Thyroid gland (tissue), 4 donors: Measurements from ENCODE around the gene SPOCK1. TPM values are rescaled to one million over a fixed set of nuclear protein-coding genes. Genes with fewer than 3 reads are reported as not detected.

Experiments
- DNase-seq, 2 donors: peaks; one replicate each; pipeline ENCODE4 v3.0.0-alpha.2; 2019
- H3K27ac ChIP-seq, 3 donors: fragments of 200-600 bp; sonication (generic); 1 replicate in 2 of 3; 2 replicates in 1 of 3; pipeline ENCODE4 v1.5.1; 2016 to 2019; ENCODE audit warnings: mild to moderate bottlenecking in 1 of 3, moderate library complexity in 1 of 3
- H3K27me3 ChIP-seq: fragments of 200-600 bp; sonication (generic); one replicate; pipeline ENCODE4 v1.5.1; 2019
- H3K36me3 ChIP-seq, 2 donors: fragments of 200-600 bp; sonication (generic); one replicate each; pipeline ENCODE4 v1.5.1; 2016 to 2019
- H3K4me1 ChIP-seq, 2 donors: fragments of 200-600 bp; sonication (generic); one replicate each; pipeline ENCODE4 v1.5.1; 2017 to 2019
- H3K4me3 ChIP-seq, 3 donors: fragments of 200-600 bp; sonication (generic); replicated peaks in 1 of 3; 1 replicate in 2 of 3; 2 replicates in 1 of 3; pipeline ENCODE4 v1.5.1; 2016; ENCODE audit warnings: mild to moderate bottlenecking in 1 of 3
- H3K9me3 ChIP-seq: fragments of 200-600 bp; sonication (generic); one replicate; pipeline ENCODE4 v1.5.1; 2017
- POLR2A ChIP-seq, 2 donors: fragments of 450-650 bp; IDR thresholded peaks; one replicate each; pipeline ENCODE4 v1.6.1; 2017; ENCODE audit warnings: antibody characterized with exemption in 2 of 2, mild to moderate bottlenecking in 2 of 2, moderate library complexity in 1 of 2
- whole genome bisulfite sequencing, 2 donors: methylation state at CpG; one replicate each; pipeline ENCODE4 v1.1.5; 2017; 5-methylcytosine and 5-hydroxymethylcytosine counted together
- intact Hi-C: fragments of 100-400 bp; cut with DNase I; formaldehyde crosslinking; loops from one replicate; pipeline ENCODE4 v1.15.1; 2023
- total RNA-seq, 4 donors: library from RNA; depleted of rRNA; stranded (reverse); fragments of >200 nt; gene quantifications; one replicate each; pipeline ENCODE4 v1.2.3, GENCODE V29; 2016
- TF ChIP-seq, protein P1 (sequence below), 6 experiments: fragments of 200-600 bp in 3 of 6; fragments of 450-650 bp in 3 of 6; sonication (generic) in 3 of 6; IDR thresholded peaks; one replicate each; pipeline ENCODE4 v1.5.1; 2016 to 2019; ENCODE audit warnings: antibody characterized with exemption in 6 of 6, mild to moderate bottlenecking in 2 of 6, inconsistent platforms in 1 of 6, moderate library complexity in 1 of 6

Gene SPOCK1
- total RNA-seq, 4 donors from 2014 or later = 15.8 to 34.1 (median 27.5) TPM

- intact Hi-C loops = no loop called here
- no peaks in the 10 kb centered on the region for H3K36me3 ChIP-seq
- TF ChIP-seq, protein P1, sequence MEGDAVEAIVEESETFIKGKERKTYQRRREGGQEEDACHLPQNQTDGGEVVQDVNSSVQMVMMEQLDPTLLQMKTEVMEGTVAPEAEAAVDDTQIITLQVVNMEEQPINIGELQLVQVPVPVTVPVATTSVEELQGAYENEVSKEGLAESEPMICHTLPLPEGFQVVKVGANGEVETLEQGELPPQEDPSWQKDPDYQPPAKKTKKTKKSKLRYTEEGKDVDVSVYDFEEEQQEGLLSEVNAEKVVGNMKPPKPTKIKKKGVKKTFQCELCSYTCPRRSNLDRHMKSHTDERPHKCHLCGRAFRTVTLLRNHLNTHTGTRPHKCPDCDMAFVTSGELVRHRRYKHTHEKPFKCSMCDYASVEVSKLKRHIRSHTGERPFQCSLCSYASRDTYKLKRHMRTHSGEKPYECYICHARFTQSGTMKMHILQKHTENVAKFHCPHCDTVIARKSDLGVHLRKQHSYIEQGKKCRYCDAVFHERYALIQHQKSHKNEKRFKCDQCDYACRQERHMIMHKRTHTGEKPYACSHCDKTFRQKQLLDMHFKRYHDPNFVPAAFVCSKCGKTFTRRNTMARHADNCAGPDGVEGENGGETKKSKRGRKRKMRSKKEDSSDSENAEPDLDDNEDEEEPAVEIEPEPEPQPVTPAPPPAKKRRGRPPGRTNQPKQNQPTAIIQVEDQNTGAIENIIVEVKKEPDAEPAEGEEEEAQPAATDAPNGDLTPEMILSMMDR (IDR thresholded peaks at IDR 0.05) = no peak
- no peak for TF ChIP-seq POLR2A (IDR thresholded peaks at IDR 0.05)
- no peak overlapping the region for H3K27ac ChIP-seq
- H3K4me3 ChIP-seq = no peak overlapping the region
- no peaks in the 10 kb centered on the region for H3K9me3 ChIP-seq
- 30 to 52% methylated on average over 3 of the region's 3 CpGs for WGBS, 2 donors
- no peaks in the 10 kb centered on the region for H3K27me3 ChIP-seq
- DNase-seq = no peak
- no peaks in the 10 kb centered on the region for H3K4me1 ChIP-seq
Observed at GRCh38 chr5:137122075-137122474, 377.1 kb downstream of the SPOCK1 start.

- H3K36me3 ChIP-seq = no peaks in the 10 kb centered on the region
- no peak for DNase-seq
- WGBS, 2 donors = 64 to 75% methylated on average over 6 of the region's 6 CpGs
- H3K9me3 ChIP-seq = no peaks in the 10 kb centered on the region
- no peak for TF ChIP-seq POLR2A (IDR thresholded peaks at IDR 0.05)
- TF ChIP-seq, protein P1 (IDR thresholded peaks at IDR 0.05) = no peak
- intact Hi-C loops = no loop called here
- H3K4me3 ChIP-seq = no peak overlapping the region
- H3K4me1 ChIP-seq = no peaks in the 10 kb centered on the region
- H3K27ac ChIP-seq = no peak overlapping the region
- H3K27me3 ChIP-seq = no peaks in the 10 kb centered on the region
Observed at GRCh38 chr5:137119321-137119720, 379.8 kb downstream of the SPOCK1 start.

DNA sequence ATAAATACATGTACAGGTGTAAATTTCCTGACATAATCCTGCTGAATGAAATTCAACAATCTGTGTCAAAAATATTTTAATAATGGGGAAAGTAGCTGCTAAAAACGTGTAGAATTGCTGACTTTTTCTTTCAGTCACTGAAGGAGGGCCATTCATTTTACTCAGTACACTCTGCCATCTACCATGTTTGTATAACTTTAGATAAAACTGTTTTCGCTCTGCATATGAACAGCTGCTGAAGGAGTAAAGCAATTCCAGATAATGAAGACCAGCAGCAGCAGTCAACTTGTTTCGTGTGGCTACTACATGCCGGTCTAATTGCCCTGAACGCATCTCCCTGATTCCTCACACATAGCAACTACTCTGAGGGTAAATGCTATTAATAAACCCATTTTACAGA, 380.5 kb downstream of the SPOCK1 start:
- H3K27me3 ChIP-seq = no peaks in the 10 kb centered on the region
- H3K4me1 ChIP-seq = no peaks in the 10 kb centered on the region
- no peak for TF ChIP-seq POLR2A (IDR thresholded peaks at IDR 0.05)
- TF ChIP-seq, protein P1 (IDR thresholded peaks at IDR 0.05) = no peak
- WGBS, 2 donors = 80 to 85% methylated on average over 5 of the region's 5 CpGs
- DNase-seq = no peak
- no peak overlapping the region for H3K27ac ChIP-seq
- H3K4me3 ChIP-seq = no peak overlapping the region
- H3K36me3 ChIP-seq = no peaks in the 10 kb centered on the region
- intact Hi-C loops = no loop called here
- no peaks in the 10 kb centered on the region for H3K9me3 ChIP-seq

DNA sequence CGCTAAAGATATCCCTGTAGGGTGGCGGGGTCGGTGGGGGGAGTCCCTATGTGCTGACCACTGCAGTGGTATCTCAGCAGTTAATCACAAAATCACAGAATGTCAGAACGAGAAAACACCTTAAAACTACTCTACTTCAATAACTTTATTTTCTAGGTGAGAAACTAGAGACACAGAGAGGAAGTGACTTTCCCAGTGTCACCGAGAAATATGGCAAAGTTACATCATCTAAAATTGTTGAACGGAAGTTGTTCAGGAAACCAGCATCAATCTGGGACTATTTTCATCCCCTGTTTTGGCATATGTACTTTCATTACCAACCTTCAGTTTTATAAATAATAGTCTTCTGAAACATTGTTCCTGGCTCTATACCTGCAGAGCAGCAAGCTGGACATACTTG, 384.0 kb downstream of the SPOCK1 start:
- H3K36me3 ChIP-seq = no peaks in the 10 kb centered on the region
- H3K9me3 ChIP-seq = no peaks in the 10 kb centered on the region
- intact Hi-C loops = no loop called here
- no peak for TF ChIP-seq POLR2A (IDR thresholded peaks at IDR 0.05)
- TF ChIP-seq, protein P1 (IDR thresholded peaks at IDR 0.05) = no peak
- H3K27me3 ChIP-seq = no peaks in the 10 kb centered on the region
- H3K4me3 ChIP-seq = no peak overlapping the region
- DNase-seq = no peak
- H3K27ac ChIP-seq = no peak overlapping the region
- H3K4me1 ChIP-seq = no peaks in the 10 kb centered on the region
- WGBS, 2 donors = 76 to 79% methylated on average over 6 of the region's 6 CpGs

- Histone ChIP-seq H3K4me3 (no peak overlapping the region), H3K4me1 (no peaks in the 10 kb centered on the region), H3K27ac (no peak overlapping the region), H3K36me3 (no peaks in the 10 kb centered on the region), H3K9me3 (no peaks in the 10 kb centered on the region), H3K27me3 (no peaks in the 10 kb centered on the region)
- intact Hi-C loops = no loop called here
- 69 to 74% methylated on average over 2 of the region's 2 CpGs for WGBS, 2 donors
- TF ChIP-seq POLR2A (IDR thresholded peaks at IDR 0.05) = no peak
- TF ChIP-seq, protein P1 (IDR thresholded peaks at IDR 0.05) = no peak
- no peak for DNase-seq
Observed at GRCh38 chr5:137114529-137114928, 384.6 kb downstream of the SPOCK1 start.
